HG03103 (cell line): ENCODE results near the gene DLGAP1.
"Not testable (repeated sequence)": the region's sequence is repeated elsewhere in the genome, so short reads cannot be mapped to it uniquely, and the experiment has no call there.

Source experiments
- ATAC-seq: cut with Tn5 transposase; IDR thresholded peaks from one replicate; pipeline ENCODE4 v1.9.1; 2021; ENCODE audit warnings: low read depth; ENCODE audit not compliant: unreplicated experiment

Gene DLGAP1

GRCh38 chr18:3653851-3654441, 801.2 kb downstream of the DLGAP1 start:
- no peak for ATAC-seq

- no peak for ATAC-seq
Measured at GRCh38 chr18:3653263-3653850, 801.8 kb downstream of the DLGAP1 start.

- no peak for ATAC-seq
Measured at GRCh38 chr18:3652380-3653262, 802.5 kb downstream of the DLGAP1 start.

DNA sequence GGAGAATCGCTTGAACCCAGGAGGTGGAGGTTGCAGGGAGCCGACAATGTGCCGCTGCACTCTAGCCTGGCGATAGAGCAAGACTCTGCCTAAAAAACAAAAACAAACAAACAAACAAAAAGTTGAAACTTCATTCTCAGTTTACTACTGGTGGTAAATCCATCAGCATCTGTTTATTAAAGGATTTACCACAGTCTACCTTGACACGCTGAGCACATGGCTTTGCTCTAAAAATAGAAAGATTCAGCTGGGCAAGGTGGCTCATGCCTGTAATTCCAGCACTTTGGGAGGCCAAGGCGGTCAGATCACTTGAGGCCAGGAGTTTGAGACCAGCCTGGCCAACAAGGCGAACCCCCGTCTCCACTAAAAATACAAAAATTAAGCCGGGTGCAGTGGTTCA, 803.8 kb downstream of the DLGAP1 start:
- no peak for ATAC-seq

DNA sequence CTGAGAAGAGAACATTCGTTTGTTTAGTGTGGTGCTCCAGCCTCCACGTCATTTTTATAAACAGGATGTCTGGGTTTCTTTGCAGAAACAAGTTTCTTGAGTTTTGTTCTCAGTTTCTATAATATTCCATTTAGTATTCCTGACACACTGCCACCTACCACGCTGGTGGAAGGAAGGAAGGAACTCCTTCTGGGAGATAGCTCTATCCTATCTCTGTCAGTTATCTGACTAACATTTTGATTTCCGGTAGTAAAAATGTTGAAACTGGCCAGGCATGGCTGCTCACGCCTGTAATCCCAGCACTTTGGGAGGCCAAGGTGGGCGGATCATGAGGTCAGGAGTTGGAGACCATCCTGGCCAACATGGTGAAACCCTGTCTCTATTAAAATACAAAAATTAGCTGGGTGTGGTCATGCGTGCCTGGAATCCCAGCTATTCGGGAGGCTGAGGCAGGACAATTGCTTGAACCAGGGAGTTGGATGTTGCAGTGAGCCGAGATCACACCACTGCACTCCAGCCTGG, 804.5 kb downstream of the DLGAP1 start:
- ATAC-seq, result not testable (repeated sequence)

GRCh38 chr18:3649633-3650426, 805.3 kb downstream of the DLGAP1 start:
- no peak for ATAC-seq

- no peak for ATAC-seq
Measured at GRCh38 chr18:3649135-3649632, 805.9 kb downstream of the DLGAP1 start.

DNA sequence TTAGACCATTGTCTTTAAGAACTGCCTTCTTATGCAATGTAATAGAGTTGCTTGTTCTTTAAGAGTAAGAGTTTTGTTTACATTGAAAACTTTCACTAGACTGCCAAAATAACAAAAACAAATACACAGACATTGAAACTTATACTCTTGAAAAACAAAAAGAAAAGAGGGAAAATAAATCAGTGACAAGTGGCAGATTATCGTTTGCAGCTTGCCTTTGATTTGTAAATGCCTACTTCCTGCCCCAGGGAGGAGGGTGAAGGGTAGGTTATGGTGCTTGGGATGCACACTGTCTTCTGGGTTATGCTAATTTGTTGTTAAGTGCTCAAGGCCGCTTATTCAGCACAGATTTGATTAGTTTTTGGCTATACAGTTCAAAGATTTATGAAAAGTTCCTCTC, 806.5 kb downstream of the DLGAP1 start:
- no peak for ATAC-seq

- ATAC-seq, result no peak
Measured at GRCh38 chr18:3648200-3648599, 806.9 kb downstream of the DLGAP1 start.

DNA sequence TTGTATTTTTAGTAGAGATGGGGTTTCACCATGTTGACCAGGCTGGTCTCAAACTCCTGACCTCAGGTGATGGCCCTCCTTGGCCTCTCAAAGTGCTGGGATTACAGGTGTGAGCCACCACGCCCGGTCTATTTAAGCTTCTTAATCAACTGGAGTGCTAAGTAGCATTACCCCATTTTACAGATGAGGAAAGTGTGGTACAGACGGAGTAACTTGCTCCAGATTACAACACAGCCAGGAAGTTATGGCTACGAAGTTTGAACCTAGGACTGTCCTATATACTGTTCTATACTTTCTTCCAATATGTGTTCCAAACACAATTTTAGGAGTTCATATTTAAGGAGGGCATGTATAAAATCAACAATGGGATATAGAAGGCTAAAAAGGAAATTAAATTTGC, 807.5 kb downstream of the DLGAP1 start:
- ATAC-seq, result no peak

DNA sequence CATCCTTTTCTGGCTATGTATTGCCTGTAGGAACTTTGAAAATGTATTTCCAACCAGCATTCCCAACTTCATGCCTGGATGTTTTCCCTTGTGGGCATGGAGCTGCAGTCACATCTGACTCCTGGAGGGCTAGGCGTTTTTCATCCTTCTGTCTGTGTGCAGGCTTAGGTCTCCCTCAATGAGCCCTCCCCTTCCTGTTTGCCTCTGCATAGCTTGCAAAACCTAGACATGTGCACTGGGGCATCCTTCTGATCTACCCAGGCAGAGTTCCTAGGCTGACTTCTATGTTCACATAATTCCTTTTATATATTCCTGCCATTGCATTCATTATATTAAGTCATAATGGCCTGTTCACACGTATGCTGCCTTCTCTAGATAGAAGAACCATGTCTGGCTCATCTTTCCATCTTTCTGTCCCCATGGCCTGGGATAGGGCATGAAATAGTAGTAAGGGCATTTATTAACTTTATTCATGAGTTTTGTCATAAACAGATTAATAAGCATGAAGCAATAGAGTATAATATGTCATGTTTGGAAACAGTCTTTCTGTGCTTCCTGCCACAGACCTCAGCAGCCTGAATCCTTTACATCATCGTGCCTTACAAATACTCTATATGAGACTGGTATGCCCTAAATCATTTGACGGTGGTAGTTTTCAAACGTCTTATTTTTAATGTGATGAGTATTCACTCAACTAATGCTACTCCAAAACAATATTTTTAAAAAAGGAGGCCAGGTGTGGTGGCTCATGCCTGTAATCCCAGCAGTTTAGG, 809.5 kb downstream of the DLGAP1 start:
- ATAC-seq, result no peak

DNA sequence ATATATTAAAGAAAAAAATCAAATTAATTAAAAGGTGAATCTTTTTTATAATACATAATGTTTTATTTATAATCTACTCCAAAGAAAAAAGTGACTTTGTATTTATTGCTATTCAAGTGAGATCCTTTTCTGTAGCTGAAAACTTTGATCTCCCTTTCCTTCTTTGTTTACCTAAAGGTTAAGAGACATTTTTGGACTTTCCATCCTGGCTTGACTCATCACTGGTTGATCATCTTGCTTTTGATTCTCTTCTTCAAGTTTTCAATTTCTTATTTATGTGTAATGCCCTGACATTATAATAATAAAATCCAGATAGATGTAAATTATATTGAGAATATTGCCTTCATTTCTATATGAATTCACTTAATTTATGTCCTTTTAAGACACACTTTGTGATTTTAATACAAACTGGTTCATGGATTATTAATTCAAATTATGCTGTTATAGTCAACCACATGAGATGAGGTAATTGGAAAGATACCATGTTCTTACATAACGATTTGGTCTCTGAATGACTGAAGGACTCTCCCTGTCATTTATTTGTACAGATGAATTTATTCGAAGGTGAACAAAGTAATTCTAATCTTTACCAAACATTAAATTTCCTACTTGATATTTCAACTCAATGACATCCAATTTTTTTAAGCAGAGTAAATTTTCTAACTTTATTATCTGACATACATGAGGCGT, 820.7 kb downstream of the DLGAP1 start:
- ATAC-seq, result no peak

DNA sequence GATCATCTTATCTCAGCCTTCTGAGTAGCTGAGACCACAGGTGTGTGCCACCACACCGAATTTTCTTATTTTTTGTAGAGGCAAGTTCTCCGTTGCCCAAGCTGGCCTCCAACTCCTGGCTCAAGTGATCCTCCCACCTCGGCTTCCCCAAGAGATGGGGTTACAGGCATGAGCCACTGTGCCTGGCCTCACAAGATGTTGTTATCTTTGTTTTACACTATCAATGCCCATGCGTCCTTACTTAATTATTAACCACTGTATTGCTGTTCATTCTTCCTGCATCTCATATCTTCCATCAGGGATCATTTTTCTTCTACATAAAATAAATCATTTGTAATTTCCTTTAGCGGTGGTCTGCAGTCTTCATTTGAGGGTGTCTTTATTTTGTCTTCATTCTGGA, 823.2 kb downstream of the DLGAP1 start:
- ATAC-seq, result no peak

DNA sequence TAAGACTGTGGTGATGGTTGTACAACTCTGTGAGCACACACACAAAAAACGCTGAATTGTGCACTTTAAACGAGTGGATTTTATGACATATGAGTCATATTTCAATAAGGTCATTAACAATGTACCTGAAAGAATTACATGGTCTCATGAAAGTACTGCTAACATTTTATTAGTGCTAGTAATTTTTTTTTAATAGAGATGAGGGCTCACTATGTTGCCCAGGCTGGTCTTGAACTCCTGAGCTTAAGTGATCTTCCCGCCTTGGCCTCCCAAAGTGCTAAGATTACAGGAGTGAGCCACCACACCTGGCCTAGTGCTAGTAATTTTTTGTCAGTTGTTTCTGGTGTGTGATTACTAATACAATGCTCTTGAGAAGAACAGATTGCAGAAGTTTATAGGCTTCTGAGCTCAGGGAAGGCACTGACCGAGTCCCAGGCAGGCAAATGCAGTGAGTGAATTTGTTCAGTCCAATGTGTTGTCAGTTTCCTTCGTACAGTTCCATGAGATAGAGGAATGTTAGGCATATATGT, 828.1 kb downstream of the DLGAP1 start:
- no peak for ATAC-seq

- no peak for ATAC-seq
Measured at GRCh38 chr18:3625742-3626091, 829.4 kb downstream of the DLGAP1 start.

GRCh38 chr18:3624935-3625741, 830.0 kb downstream of the DLGAP1 start:
- no peak for ATAC-seq

DNA sequence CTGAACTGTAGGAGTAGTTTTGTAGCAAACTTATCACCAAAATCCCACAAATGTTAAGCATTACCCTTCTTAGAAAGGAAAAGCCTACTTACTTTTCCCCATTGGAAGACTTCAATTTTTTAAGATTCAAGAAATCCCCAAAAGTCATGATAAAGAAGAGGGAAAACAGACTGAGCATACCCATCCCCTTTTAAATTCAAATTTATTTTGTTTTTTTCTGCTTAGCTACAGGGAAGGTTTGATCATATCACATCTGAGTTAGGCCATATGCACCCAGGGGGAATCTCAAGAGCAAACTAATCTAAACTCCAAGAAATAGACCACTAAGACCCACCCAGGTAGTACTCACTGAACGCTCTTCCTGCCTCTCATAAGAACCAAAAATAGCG, 830.6 kb downstream of the DLGAP1 start:
- ATAC-seq, result no peak
